ENCODE measurements around the gene HAVCR2. TPM values are rescaled to one million over a fixed set of nuclear protein-coding genes. Genes with fewer than 3 reads are reported as not detected.

Gene HAVCR2
- total and polyA plus RNA-seq, 2 of the 13 experiments (the other 11 are each of a cell fraction or from before 2014, with no cell fraction given): 0.07 to 0.16 TPM

- in situ Hi-C loops (cut with HindIII; ENCODE audit: extremely low pct_ligation_motif_present, low pct_unique_long_range_greater_than_20kb): no loop called here
- ATAC-seq (no peak), DNase-seq (ENCODE audit: low spot score) (no peak), FAIRE-seq (no peak)
- WGBS (ENCODE audit: low lambda C conversion rate): 0% methylated on average over 1 of the region's 1 CpG
- H3K4me1 ChIP-seq (ENCODE audit: insufficient read depth, low read length): no peaks in the 10 kb centered on the region
- H4K20me1 ChIP-seq (ENCODE audit: insufficient read depth, low read length): no peaks in the 10 kb centered on the region
- H3K4me2 ChIP-seq (ENCODE audit: low read depth, low read length): no peak overlapping the region
- H3K36me3 ChIP-seq (replicated peaks in 1 of 2; ENCODE audit: control insufficient read depth in 1 of 2, insufficient read depth in 2 of 2, low read length in 2 of 2): no peaks in the 10 kb centered on the region
- no peaks in the 10 kb centered on the region for H3K9me3 ChIP-seq (ENCODE audit: low read length)
- intact Hi-C loops (cut with micrococcal nuclease; ENCODE audit: unreplicated experiment): no loop called here
- no peak overlapping the region for H2AFZ ChIP-seq (ENCODE audit: low read length)
- no peak overlapping the region for H3K4me3 ChIP-seq (replicated peaks in 1 of 3; ENCODE audit: insufficient read depth in 1 of 3, low read depth in 2 of 3, low read length in 3 of 3)
- ChIA-PET CTCF (ENCODE audit: low intra/inter-chr PET ratio, low total read pairs) (no interaction called here), POLR2A (no interaction called here)
- peaks cover 0 to 11% of the 10 kb centered on the region in 2 experiments; a peak in 3 of 5 replicates for H3K27me3 ChIP-seq (ENCODE audit: control insufficient read depth in 1 of 2, insufficient read depth in 2 of 2, low read length in 2 of 2)
- H3K9ac ChIP-seq (ENCODE audit: insufficient read depth, low read depth, low read length): no peak overlapping the region
- H3K79me2 ChIP-seq (ENCODE audit: insufficient read depth, low read length): no peaks in the 10 kb centered on the region
- no peak overlapping the region for H3K27ac ChIP-seq (ENCODE audit: extremely low read length, insufficient read depth, low read length)
- TF ChIP-seq ZNF143 (CRISPR knock-in tag; IDR thresholded peaks at IDR 0.05) (no peak), ZBTB7B (CRISPR knock-in tag; IDR thresholded peaks at IDR 0.05) (no peak), FUBP1 (CRISPR knock-in tag; IDR thresholded peaks at IDR 0.05; ENCODE audit: borderline replicate concordance) (no peak), NFYC (CRISPR knock-in tag; IDR thresholded peaks at IDR 0.05) (no peak), MLXIP (CRISPR knock-in tag; IDR thresholded peaks at IDR 0.05; ENCODE audit: borderline replicate concordance) (no peak), ARNT (IDR thresholded peaks at IDR 0.05) (no peak)
- no TSS peak for BruUV-seq (replicated peaks)
Observed at GRCh38 chr5:157157293-157157891, 48.5 kb upstream of the HAVCR2 start.

Data from HepG2 (cell line).